ENCODE data around the gene UMPS.
"Not testable (repeated sequence)": the region's sequence is repeated elsewhere in the genome, so short reads cannot be mapped to it uniquely, and the experiment has no call there.

Gene UMPS

GRCh38 chr3:124780356-124780755, 50.1 kb downstream of the UMPS start:
- DNase-seq (ENCODE audit: low spot score): no peak

GRCh38 chr3:124780761-124781475, 50.7 kb downstream of the UMPS start:
- DNase-seq (ENCODE audit: low spot score): no peak

GRCh38 chr3:124781476-124782376, 51.5 kb downstream of the UMPS start:
- DNase-seq (ENCODE audit: low spot score): no peak

GRCh38 chr3:124782377-124782712, 52.1 kb downstream of the UMPS start:
- not testable (repeated sequence) for DNase-seq (ENCODE audit: low spot score)

- no peak for DNase-seq (ENCODE audit: low spot score)
Observed at GRCh38 chr3:124783696-124784095, 53.4 kb downstream of the UMPS start.

GRCh38 chr3:124784686-124785382, 54.6 kb downstream of the UMPS start:
- no peak for DNase-seq (ENCODE audit: low spot score)

GRCh38 chr3:124785973-124786372, 55.7 kb downstream of the UMPS start:
- DNase-seq (ENCODE audit: low spot score): no peak

- no peak for DNase-seq (ENCODE audit: low spot score)
Observed at GRCh38 chr3:124786511-124787241, 56.4 kb downstream of the UMPS start.

GRCh38 chr3:124787476-124788195, 57.4 kb downstream of the UMPS start:
- no peak for DNase-seq (ENCODE audit: low spot score)

GRCh38 chr3:124788254-124788745, 58.0 kb downstream of the UMPS start:
- no peak for DNase-seq (ENCODE audit: low spot score)

- DNase-seq (ENCODE audit: low spot score): not testable (repeated sequence)
Observed at GRCh38 chr3:124789103-124789502, 58.9 kb downstream of the UMPS start.

- no peak for DNase-seq (ENCODE audit: low spot score)
Observed at GRCh38 chr3:124791142-124791541, 60.9 kb downstream of the UMPS start.

- no peak for DNase-seq (ENCODE audit: low spot score)
Observed at GRCh38 chr3:124791639-124792151, 61.4 kb downstream of the UMPS start.

GRCh38 chr3:124792341-124793040, 62.2 kb downstream of the UMPS start:
- no peak for DNase-seq (ENCODE audit: low spot score)

GRCh38 chr3:124793054-124793739, 62.9 kb downstream of the UMPS start:
- no peak for DNase-seq (ENCODE audit: low spot score)

GRCh38 chr3:124796477-124796876, 66.2 kb downstream of the UMPS start:
- no peak for DNase-seq (ENCODE audit: low spot score)

GRCh38 chr3:124797426-124797945, 67.2 kb downstream of the UMPS start:
- no peak for DNase-seq (ENCODE audit: low spot score)

Data from kidney capillary endothelial cell (primary cell).